Measurements from ENCODE around the gene ARID3C. TPM values are rescaled to one million over a fixed set of nuclear protein-coding genes. Genes with fewer than 3 reads are reported as not detected.

The ARID3C gene
- total RNA-seq, 1 donor from 2014 or later, result 4.7 TPM

GRCh38 chr9:34635556-34635955, 6.7 kb upstream of the ARID3C start:
- Histone ChIP-seq H2AFZ (replicated peaks) (no peak overlapping the region), H3K27ac (no peak overlapping the region), H4K20me1 (ENCODE audit: low read depth) (peaks cover 17% of the 10 kb centered on the region), H3K4me1 (peaks cover 25% of the 10 kb centered on the region), H3K4me3 (no peak overlapping the region), H3K79me2 (ENCODE audit: low read depth) (peaks cover 15% of the 10 kb centered on the region), H3K36me3 (no peaks in the 10 kb centered on the region), H3F3A (ENCODE audit: low read depth) (peaks cover 34% of the 10 kb centered on the region), H3K9me3 (ENCODE audit: low read depth) (no peaks in the 10 kb centered on the region), H3K9ac (no peak overlapping the region), H3K4me2 (no peak overlapping the region), H3K27me3 (peaks cover 24% of the 10 kb centered on the region)
- Mint-ChIP-seq H3K9me3 (peaks cover under 1% of the 10 kb centered on the region), H3K4me1 (peaks cover 24% of the 10 kb centered on the region), H3K27ac (no peak overlapping the region), H3K4me3 (peak overlapping the region; percentile 74), H3K36me3 (peaks cover 2% of the 10 kb centered on the region), H3K27me3 (ENCODE audit: insufficient read depth, low read depth) (peaks cover 10% of the 10 kb centered on the region)
- DNase-seq (ENCODE audit: low spot score), result no peak
- TF ChIP-seq EZH2 (IDR thresholded peaks at IDR 0.05) (no peak), CTCF (IDR thresholded peaks at IDR 0.05) (no peak), EZH2phosphoT487 (IDR thresholded peaks at IDR 0.05) (no peak)

- peaks cover 2% of the 10 kb centered on the region for H3K36me3 Mint-ChIP-seq
- Histone ChIP-seq H3K9me3 (ENCODE audit: low read depth) (no peaks in the 10 kb centered on the region), H3K4me1 (peaks cover 29% of the 10 kb centered on the region), H3K36me3 (no peaks in the 10 kb centered on the region), H3K79me2 (ENCODE audit: low read depth) (peaks cover 15% of the 10 kb centered on the region), H4K20me1 (ENCODE audit: low read depth) (peaks cover 17% of the 10 kb centered on the region), H3K9ac (no peak overlapping the region), H3K27ac (no peak overlapping the region), H3K27me3 (peaks cover 33% of the 10 kb centered on the region), H3K4me2 (no peak overlapping the region), H3F3A (ENCODE audit: low read depth) (peaks cover 39% of the 10 kb centered on the region), H2AFZ (replicated peaks) (no peak overlapping the region), H3K4me3 (no peak overlapping the region)
- peaks cover 2% of the 10 kb centered on the region for H3K9me3 Mint-ChIP-seq
- H3K27ac Mint-ChIP-seq, result no peak overlapping the region
- no peak for TF ChIP-seq EZH2 (IDR thresholded peaks at IDR 0.05)
- no peak for TF ChIP-seq EZH2phosphoT487 (IDR thresholded peaks at IDR 0.05)
- TF ChIP-seq CTCF (IDR thresholded peaks at IDR 0.05), result no peak
- H3K4me3 Mint-ChIP-seq, result peak overlapping the region; percentile 48
- peaks cover 18% of the 10 kb centered on the region for H3K27me3 Mint-ChIP-seq (ENCODE audit: insufficient read depth, low read depth)
- H3K4me1 Mint-ChIP-seq, result peaks cover 26% of the 10 kb centered on the region
- DNase-seq (ENCODE audit: low spot score), result no peak
Measured at GRCh38 chr9:34634551-34635248, 5.8 kb upstream of the ARID3C start.

GRCh38 chr9:34633851-34634550, 5.1 kb upstream of the ARID3C start:
- Histone ChIP-seq H3K4me1 (peaks cover 35% of the 10 kb centered on the region), H3K36me3 (no peaks in the 10 kb centered on the region), H4K20me1 (ENCODE audit: low read depth) (peaks cover 17% of the 10 kb centered on the region), H3K79me2 (ENCODE audit: low read depth) (peaks cover 15% of the 10 kb centered on the region), H3K9me3 (ENCODE audit: low read depth) (no peaks in the 10 kb centered on the region), H3K27ac (no peak overlapping the region), H3K27me3 (peaks cover 40% of the 10 kb centered on the region), H3K9ac (no peak overlapping the region), H2AFZ (replicated peaks) (no peak overlapping the region), H3K4me3 (no peak overlapping the region), H3K4me2 (peak overlapping the region; percentile 61), H3F3A (ENCODE audit: low read depth) (peaks cover 43% of the 10 kb centered on the region)
- Mint-ChIP-seq H3K9me3 (peaks cover 2% of the 10 kb centered on the region), H3K36me3 (peaks cover 2% of the 10 kb centered on the region), H3K4me1 (peaks cover 32% of the 10 kb centered on the region), H3K27ac (no peak overlapping the region), H3K27me3 (ENCODE audit: insufficient read depth, low read depth) (peaks cover 25% of the 10 kb centered on the region), H3K4me3 (peak overlapping the region; percentile 41)
- DNase-seq (ENCODE audit: low spot score), result peak; percentile 84
- TF ChIP-seq CTCF (IDR thresholded peaks at IDR 0.05) (peak; percentile 92), EZH2phosphoT487 (IDR thresholded peaks at IDR 0.05) (no peak)
